SU-DHL-6 (cell line): ENCODE results near the gene APCDD1.

ENCODE experiments used
- EZH2phosphoT487 ChIP-seq: fragments of 200-600 bp; sonication (generic), shearing (Covaris generic); conservative IDR thresholded peaks from 2 replicates; pipeline ENCODE4 v1.6.1; 2018; ENCODE audit warnings: mild to moderate bottlenecking, antibody characterized with exemption, low read length, moderate library complexity, mixed read lengths
- TF ChIP-seq, protein P1 (sequence below): fragments of 200-600 bp; sonication (generic); IDR thresholded peaks from one replicate; pipeline ENCODE4 v1.5.1; 2017; ENCODE audit warnings: antibody characterized with exemption, mild to moderate bottlenecking, low read length, moderate library complexity; ENCODE audit not compliant: insufficient read depth, poor library complexity, severe bottlenecking

DNA sequence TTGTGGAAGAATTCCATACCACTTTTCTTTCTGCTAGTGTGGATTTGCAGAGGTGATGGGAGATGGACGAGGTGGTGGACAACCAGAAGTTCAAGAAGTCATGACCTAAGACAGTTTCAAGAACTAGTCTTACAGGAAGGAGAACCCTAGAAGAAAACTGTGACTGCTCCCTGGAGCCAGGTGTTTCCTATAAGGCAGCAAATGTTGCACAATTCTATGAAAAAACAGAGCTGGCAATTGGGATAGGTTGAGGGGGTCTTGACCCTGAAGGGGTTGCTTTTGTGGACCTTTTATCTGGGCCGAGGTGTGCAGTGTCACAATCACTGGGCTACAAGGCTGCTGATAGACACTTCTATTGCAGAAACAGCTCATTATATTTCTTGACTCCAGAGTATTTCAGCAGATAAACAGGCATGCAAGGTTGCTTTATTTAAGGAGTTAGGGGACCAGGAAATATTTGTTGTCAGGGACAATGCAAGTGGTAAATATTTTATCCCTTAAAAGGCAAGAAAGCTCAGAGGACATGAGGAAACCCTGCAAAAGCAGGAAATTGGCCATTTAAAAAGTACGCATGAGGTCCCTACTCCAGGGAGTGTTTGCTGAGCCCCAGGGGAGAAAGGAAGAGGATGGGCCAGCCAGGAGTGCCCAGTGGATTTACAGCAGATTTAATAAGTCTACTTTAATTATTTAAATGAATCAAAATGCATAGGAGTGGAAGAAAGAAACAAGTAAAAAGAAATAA is 22.9 kb downstream of the APCDD1 start:
- TF ChIP-seq, protein P1, sequence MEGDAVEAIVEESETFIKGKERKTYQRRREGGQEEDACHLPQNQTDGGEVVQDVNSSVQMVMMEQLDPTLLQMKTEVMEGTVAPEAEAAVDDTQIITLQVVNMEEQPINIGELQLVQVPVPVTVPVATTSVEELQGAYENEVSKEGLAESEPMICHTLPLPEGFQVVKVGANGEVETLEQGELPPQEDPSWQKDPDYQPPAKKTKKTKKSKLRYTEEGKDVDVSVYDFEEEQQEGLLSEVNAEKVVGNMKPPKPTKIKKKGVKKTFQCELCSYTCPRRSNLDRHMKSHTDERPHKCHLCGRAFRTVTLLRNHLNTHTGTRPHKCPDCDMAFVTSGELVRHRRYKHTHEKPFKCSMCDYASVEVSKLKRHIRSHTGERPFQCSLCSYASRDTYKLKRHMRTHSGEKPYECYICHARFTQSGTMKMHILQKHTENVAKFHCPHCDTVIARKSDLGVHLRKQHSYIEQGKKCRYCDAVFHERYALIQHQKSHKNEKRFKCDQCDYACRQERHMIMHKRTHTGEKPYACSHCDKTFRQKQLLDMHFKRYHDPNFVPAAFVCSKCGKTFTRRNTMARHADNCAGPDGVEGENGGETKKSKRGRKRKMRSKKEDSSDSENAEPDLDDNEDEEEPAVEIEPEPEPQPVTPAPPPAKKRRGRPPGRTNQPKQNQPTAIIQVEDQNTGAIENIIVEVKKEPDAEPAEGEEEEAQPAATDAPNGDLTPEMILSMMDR, result no peak
- no peak for TF ChIP-seq EZH2phosphoT487
